NCI-H226 (cell line): ENCODE data around the gene INAFM2.

ENCODE experiments used
- DNase-seq: peaks from one replicate; pipeline ENCODE4 v3.0.0-alpha.2; 2015

Gene INAFM2

GRCh38 chr15:40323239-40323952 is at the start of gene INAFM2:
Gene INAFM2 (plus strand): TSS chr15:40323692. CDS start chr15:40324056, 364 bp downstream.
- DNase-seq, result peak; percentile 68

- peak; percentile 22 for DNase-seq
Observed at GRCh38 chr15:40274350-40275274, 48.9 kb upstream of the INAFM2 start.

- no peak for DNase-seq
Observed at GRCh38 chr15:40275523-40275922, 48.0 kb upstream of the INAFM2 start.

GRCh38 chr15:40275954-40276353 is 47.5 kb upstream of the INAFM2 start:
- DNase-seq, result no peak

GRCh38 chr15:40276927-40277326 is 46.6 kb upstream of the INAFM2 start:
- no peak for DNase-seq

- no peak for DNase-seq
Observed at GRCh38 chr15:40277471-40277870, 46.0 kb upstream of the INAFM2 start.

GRCh38 chr15:40278026-40278425 is 45.5 kb upstream of the INAFM2 start:
- no peak for DNase-seq

GRCh38 chr15:40279437-40280141 is 43.9 kb upstream of the INAFM2 start:
- no peak for DNase-seq

- no peak for DNase-seq
Observed at GRCh38 chr15:40280260-40281056, 43.0 kb upstream of the INAFM2 start.

- no peak for DNase-seq
Observed at GRCh38 chr15:40281057-40281800, 42.3 kb upstream of the INAFM2 start.

GRCh38 chr15:40281801-40282146 is 41.7 kb upstream of the INAFM2 start:
- no peak for DNase-seq

GRCh38 chr15:40282147-40282868 is 41.2 kb upstream of the INAFM2 start:
- DNase-seq, result no peak

GRCh38 chr15:40282869-40283614 is 40.5 kb upstream of the INAFM2 start, which contains the start of gene ANKRD63:
Gene ANKRD63 (minus strand): TSS chr15:40283064. CDS start chr15:40282586, 478 bp downstream.
- DNase-seq, result no peak

- DNase-seq, result no peak
Observed at GRCh38 chr15:40283615-40284300, 39.7 kb upstream of the INAFM2 start.

GRCh38 chr15:40285151-40285550 is 38.3 kb upstream of the INAFM2 start:
- DNase-seq, result no peak

- no peak for DNase-seq
Observed at GRCh38 chr15:40285554-40286011, 37.9 kb upstream of the INAFM2 start.

GRCh38 chr15:40286061-40286532 is 37.4 kb upstream of the INAFM2 start:
- no peak for DNase-seq

- DNase-seq, result no peak
Observed at GRCh38 chr15:40286794-40287193, 36.7 kb upstream of the INAFM2 start.

GRCh38 chr15:40287505-40287904 is 36.0 kb upstream of the INAFM2 start:
- no peak for DNase-seq
